ENCODE data around the gene ENAH.

ENAH gene

DNA sequence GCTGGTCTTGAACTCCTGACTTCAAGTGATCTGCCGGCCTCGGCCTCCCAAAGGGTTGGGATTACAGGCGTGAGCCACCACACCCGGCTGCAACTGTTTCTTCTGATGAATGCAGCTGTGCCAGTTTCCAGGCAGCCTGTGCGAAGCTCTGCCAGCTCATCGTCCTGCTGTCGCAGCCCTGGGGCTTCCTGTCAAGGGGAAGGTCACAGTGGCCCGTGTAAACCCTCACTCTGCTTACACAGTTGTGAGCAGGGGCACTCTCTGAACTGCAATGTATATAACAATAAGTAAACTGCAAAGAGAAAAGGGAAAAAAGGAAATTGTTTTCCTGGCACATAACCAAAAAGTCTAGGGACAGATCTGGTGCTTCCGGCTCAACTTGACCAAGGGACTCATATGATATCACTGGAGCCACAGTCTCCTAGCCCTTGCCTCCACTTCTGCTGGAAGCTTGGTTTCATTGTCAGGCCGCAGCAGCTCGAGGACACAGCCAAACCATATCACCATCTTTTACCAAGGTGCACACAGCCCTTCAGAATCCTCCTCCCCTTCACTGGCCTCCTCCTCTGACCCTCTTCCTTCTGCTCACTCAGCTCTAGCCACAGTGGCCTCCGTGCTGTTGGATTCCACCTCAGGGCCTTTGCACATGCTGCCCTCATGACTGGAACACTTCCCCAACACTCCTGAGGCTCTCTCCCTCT, 202.3 kb downstream of the ENAH start:
- no peak for TF ChIP-seq YY1 (IDR thresholded peaks at IDR 0.05; ENCODE audit: insufficient read depth, insufficient read length)
- no peak for TF ChIP-seq SUZ12 (IDR thresholded peaks at IDR 0.05; ENCODE audit: extremely low read depth, insufficient read depth, insufficient read length)
- Histone ChIP-seq H3K9ac (ENCODE audit: insufficient read length, low read depth) (no peak overlapping the region), H3K4me1 (ENCODE audit: insufficient read depth, insufficient read length) (peaks cover 21% of the 10 kb centered on the region), H3K27me3 (ENCODE audit: insufficient read depth, insufficient read length) (peaks cover 3% of the 10 kb centered on the region), H3K9me3 (ENCODE audit: insufficient read depth, low read length) (no peaks in the 10 kb centered on the region), H3K36me3 (ENCODE audit: insufficient read depth, insufficient read length, low read length) (no peaks in the 10 kb centered on the region), H3K4me3 (ENCODE audit: insufficient read length, low read depth) (no peak overlapping the region)
- DNase-seq (ENCODE audit: low read depth, low spot score) = no peak

DNA sequence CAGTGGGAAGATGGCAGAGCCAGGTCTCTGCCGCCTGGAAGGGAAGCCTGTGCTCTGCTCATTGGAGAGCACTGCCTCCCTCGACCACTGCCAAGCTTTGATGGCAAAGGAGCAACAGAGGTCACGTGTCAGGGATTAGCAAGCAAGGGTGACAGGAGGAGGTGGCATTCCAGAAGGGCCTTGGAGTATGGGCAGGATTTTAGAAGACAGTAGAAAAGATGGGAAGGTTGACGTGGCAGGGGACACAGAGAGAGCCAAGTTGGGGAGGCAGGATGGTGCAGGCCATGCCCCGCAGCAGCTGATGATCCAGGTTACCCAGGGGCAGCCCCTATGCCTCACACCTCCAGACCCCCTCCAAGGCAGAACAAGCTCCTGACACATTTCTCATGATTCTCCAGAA, 203.1 kb downstream of the ENAH start:
- Histone ChIP-seq H3K4me3 (ENCODE audit: insufficient read length, low read depth) (no peak overlapping the region), H3K4me1 (ENCODE audit: insufficient read depth, insufficient read length) (peaks cover 21% of the 10 kb centered on the region), H3K36me3 (ENCODE audit: insufficient read depth, insufficient read length, low read length) (no peaks in the 10 kb centered on the region), H3K9me3 (ENCODE audit: insufficient read depth, low read length) (no peaks in the 10 kb centered on the region), H3K27me3 (ENCODE audit: insufficient read depth, insufficient read length) (peaks cover 3% of the 10 kb centered on the region), H3K9ac (ENCODE audit: insufficient read length, low read depth) (no peak overlapping the region)
- no peak for DNase-seq (ENCODE audit: low read depth, low spot score)
- no peak for TF ChIP-seq YY1 (IDR thresholded peaks at IDR 0.05; ENCODE audit: insufficient read depth, insufficient read length)
- TF ChIP-seq ZNF274 (IDR thresholded peaks at IDR 0.05; ENCODE audit: low read depth, low read length) = no peak
- TF ChIP-seq SUZ12 (IDR thresholded peaks at IDR 0.05; ENCODE audit: extremely low read depth, insufficient read depth, insufficient read length) = no peak

- peaks cover 3% of the 10 kb centered on the region for H3K27me3 ChIP-seq (ENCODE audit: insufficient read depth, insufficient read length)
- no peak for TF ChIP-seq YY1 (IDR thresholded peaks at IDR 0.05; ENCODE audit: insufficient read depth, insufficient read length)
- no peak for TF ChIP-seq SUZ12 (IDR thresholded peaks at IDR 0.05; ENCODE audit: extremely low read depth, insufficient read depth, insufficient read length)
- TF ChIP-seq ZNF274 (IDR thresholded peaks at IDR 0.05; ENCODE audit: low read depth, low read length) = no peak
- no peak for DNase-seq (ENCODE audit: low read depth, low spot score)
- H3K4me3 ChIP-seq (ENCODE audit: insufficient read length, low read depth) = no peak overlapping the region
- no peaks in the 10 kb centered on the region for H3K9me3 ChIP-seq (ENCODE audit: insufficient read depth, low read length)
- H3K9ac ChIP-seq (ENCODE audit: insufficient read length, low read depth) = no peak overlapping the region
- no peaks in the 10 kb centered on the region for H3K36me3 ChIP-seq (ENCODE audit: insufficient read depth, insufficient read length, low read length)
- peaks cover 21% of the 10 kb centered on the region for H3K4me1 ChIP-seq (ENCODE audit: insufficient read depth, insufficient read length)
Observed at GRCh38 chr1:225449261-225449660, 203.7 kb downstream of the ENAH start.

GRCh38 chr1:225448146-225448805, 204.6 kb downstream of the ENAH start:
- no peak for TF ChIP-seq SUZ12 (IDR thresholded peaks at IDR 0.05; ENCODE audit: extremely low read depth, insufficient read depth, insufficient read length)
- no peak for TF ChIP-seq YY1 (IDR thresholded peaks at IDR 0.05; ENCODE audit: insufficient read depth, insufficient read length)
- TF ChIP-seq ZNF274 (IDR thresholded peaks at IDR 0.05; ENCODE audit: low read depth, low read length) = no peak
- no peaks in the 10 kb centered on the region for H3K36me3 ChIP-seq (ENCODE audit: insufficient read depth, insufficient read length, low read length)
- H3K27me3 ChIP-seq (ENCODE audit: insufficient read depth, insufficient read length) = peaks cover 3% of the 10 kb centered on the region
- no peak overlapping the region for H3K4me3 ChIP-seq (ENCODE audit: insufficient read length, low read depth)
- DNase-seq (ENCODE audit: low read depth, low spot score) = no peak
- H3K4me1 ChIP-seq (ENCODE audit: insufficient read depth, insufficient read length) = peaks cover 21% of the 10 kb centered on the region
- no peaks in the 10 kb centered on the region for H3K9me3 ChIP-seq (ENCODE audit: insufficient read depth, low read length)
- no peak overlapping the region for H3K9ac ChIP-seq (ENCODE audit: insufficient read length, low read depth)

DNA sequence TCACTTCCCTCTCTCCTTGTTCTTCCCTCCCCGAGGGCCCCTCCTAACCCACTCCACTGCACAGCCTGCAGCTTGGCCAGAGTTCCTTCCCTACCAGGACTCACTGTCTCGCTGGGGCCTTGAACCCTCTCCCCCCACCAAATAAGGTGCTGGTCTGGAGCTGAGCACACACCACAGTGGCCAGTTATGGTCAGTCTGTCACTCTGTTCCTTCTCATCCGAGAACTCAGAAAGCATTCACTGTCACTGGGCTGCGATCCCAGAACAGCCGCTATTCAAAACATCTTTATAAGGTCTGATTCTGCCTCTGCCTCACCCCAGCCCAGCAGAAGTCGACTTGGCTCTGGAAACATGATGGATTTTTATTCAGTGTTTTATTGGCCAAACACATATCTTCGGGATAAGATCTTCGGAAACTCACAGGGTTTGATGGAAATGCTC, 205.3 kb downstream of the ENAH start:
- H3K4me3 ChIP-seq (ENCODE audit: insufficient read length, low read depth) = no peak overlapping the region
- no peak overlapping the region for H3K9ac ChIP-seq (ENCODE audit: insufficient read length, low read depth)
- no peaks in the 10 kb centered on the region for H3K36me3 ChIP-seq (ENCODE audit: insufficient read depth, insufficient read length, low read length)
- TF ChIP-seq SUZ12 (IDR thresholded peaks at IDR 0.05; ENCODE audit: extremely low read depth, insufficient read depth, insufficient read length) (no peak), YY1 (IDR thresholded peaks at IDR 0.05; ENCODE audit: insufficient read depth, insufficient read length) (no peak), ZNF274 (IDR thresholded peaks at IDR 0.05; ENCODE audit: low read depth, low read length) (no peak)
- H3K9me3 ChIP-seq (ENCODE audit: insufficient read depth, low read length) = no peaks in the 10 kb centered on the region
- H3K27me3 ChIP-seq (ENCODE audit: insufficient read depth, insufficient read length) = peaks cover 3% of the 10 kb centered on the region
- no peak for DNase-seq (ENCODE audit: low read depth, low spot score)
- peaks cover 21% of the 10 kb centered on the region for H3K4me1 ChIP-seq (ENCODE audit: insufficient read depth, insufficient read length)

- H3K9ac ChIP-seq (ENCODE audit: insufficient read length, low read depth) = no peak overlapping the region
- no peak for TF ChIP-seq YY1 (IDR thresholded peaks at IDR 0.05; ENCODE audit: insufficient read depth, insufficient read length)
- TF ChIP-seq ZNF274 (IDR thresholded peaks at IDR 0.05; ENCODE audit: low read depth, low read length) = no peak
- TF ChIP-seq SUZ12 (IDR thresholded peaks at IDR 0.05; ENCODE audit: extremely low read depth, insufficient read depth, insufficient read length) = no peak
- no peaks in the 10 kb centered on the region for H3K36me3 ChIP-seq (ENCODE audit: insufficient read depth, insufficient read length, low read length)
- peaks cover 20% of the 10 kb centered on the region for H3K4me1 ChIP-seq (ENCODE audit: insufficient read depth, insufficient read length)
- DNase-seq (ENCODE audit: low read depth, low spot score) = no peak
- peaks cover 3% of the 10 kb centered on the region for H3K27me3 ChIP-seq (ENCODE audit: insufficient read depth, insufficient read length)
- no peaks in the 10 kb centered on the region for H3K9me3 ChIP-seq (ENCODE audit: insufficient read depth, low read length)
- no peak overlapping the region for H3K4me3 ChIP-seq (ENCODE audit: insufficient read length, low read depth)
Observed at GRCh38 chr1:225446981-225447615, 205.8 kb downstream of the ENAH start.

GRCh38 chr1:225446595-225446960, 206.3 kb downstream of the ENAH start:
- TF ChIP-seq ZNF274 (IDR thresholded peaks at IDR 0.05; ENCODE audit: low read depth, low read length) = no peak
- TF ChIP-seq SUZ12 (IDR thresholded peaks at IDR 0.05; ENCODE audit: extremely low read depth, insufficient read depth, insufficient read length) = no peak
- TF ChIP-seq YY1 (IDR thresholded peaks at IDR 0.05; ENCODE audit: insufficient read depth, insufficient read length) = no peak
- DNase-seq (ENCODE audit: low read depth, low spot score) = no peak
- Histone ChIP-seq H3K9ac (ENCODE audit: insufficient read length, low read depth) (no peak overlapping the region), H3K9me3 (ENCODE audit: insufficient read depth, low read length) (no peaks in the 10 kb centered on the region), H3K4me1 (ENCODE audit: insufficient read depth, insufficient read length) (peaks cover 16% of the 10 kb centered on the region), H3K4me3 (ENCODE audit: insufficient read length, low read depth) (no peak overlapping the region), H3K27me3 (ENCODE audit: insufficient read depth, insufficient read length) (peaks cover 3% of the 10 kb centered on the region), H3K36me3 (ENCODE audit: insufficient read depth, insufficient read length, low read length) (no peaks in the 10 kb centered on the region)
